Measurements from ENCODE around the gene HOXA9. TPM values are rescaled to one million over a fixed set of nuclear protein-coding genes. Genes with fewer than 3 reads are reported as not detected.

HOXA9 gene
- total and polyA plus RNA-seq, 2 of the 4 experiments (the other 2 are of a cell fraction), result 0.18 to 0.32 TPM

GRCh38 chr7:27132978-27133377, 32.4 kb downstream of the HOXA9 start:
- no peak overlapping the region for H2BK20ac ChIP-seq (ENCODE audit: low read depth, low read length)
- H3K4ac ChIP-seq (ENCODE audit: low read depth, low read length), result peak overlapping the region; percentile 70; the same call in 1 of the 2 replicates
- ChIA-PET CTCF (interaction anchor here (0.6 to 1.1 kb wide), 2 partner anchors 8 to 11 kb away, joined by 3 to 4 read pairs; no protein-coding TSS in a partner anchor), POLR2A (ENCODE audit: unreplicated experiment) (no interaction called here)
- H2AK5ac ChIP-seq (ENCODE audit: low read depth, low read length), result no peak overlapping the region
- ATAC-seq (ENCODE audit: low read depth) (no peak), DNase-seq (no peak)
- in situ Hi-C loops (cut with MboI; ENCODE audit: low sequenced_read_pairs), result no loop called here
- H3K79me1 ChIP-seq (ENCODE audit: low read depth in 1 of 2, low read length in 2 of 2), result peaks cover 24 to 45% of the 10 kb centered on the region in 2 experiments
- 0 out of 3 replicates have a peak overlapping the region, but pooled peaks have one; percentile 31 for H2BK15ac ChIP-seq (ENCODE audit: low read depth, low read length)
- BruUV-seq (replicated peaks), result no TSS peak
- intact Hi-C loops (cut with micrococcal nuclease), result loop anchor here (5.0 kb wide), 1 partner anchor 101 kb away; no protein-coding TSS in a partner anchor
- no peak overlapping the region; the same call in 1 of the 2 replicates for H4K91ac ChIP-seq (ENCODE audit: insufficient read depth, low read depth, low read length)
- no peak overlapping the region for H3K9ac ChIP-seq (ENCODE audit: low read depth, low read length)
- H4K5ac ChIP-seq (ENCODE audit: low read depth, low read length), result no peak overlapping the region
- dilution Hi-C loops (cut with HindIII; ENCODE audit: low sequenced_read_pairs, unreplicated experiment), result no loop called here
- no peak overlapping the region for H2AK9ac ChIP-seq (replicated peaks; ENCODE audit: low read depth, low read length, poor library complexity)
- H2BK120ac ChIP-seq (ENCODE audit: low read depth, low read length), result no peak overlapping the region
- H3K27ac ChIP-seq (ENCODE audit: insufficient read depth, low read length), result no peak overlapping the region
- peaks cover 11% of the 10 kb centered on the region for H3K9me1 ChIP-seq (ENCODE audit: insufficient read depth, low read length)
- H2BK5ac ChIP-seq (ENCODE audit: low read depth, low read length, poor library complexity, severe bottlenecking), result no peak overlapping the region
- H3K4me1 ChIP-seq (ENCODE audit: control insufficient read depth, insufficient read depth, low read length), result peaks cover 31% of the 10 kb centered on the region
- no peak overlapping the region for H3K56ac ChIP-seq (ENCODE audit: extremely low read depth, insufficient read depth, low read length)
- whole genome bisulfite sequencing, 2 experiments (ENCODE audit: extremely low coverage in 2 of 2, insufficient read length in 1 of 2), result 44% methylated on average over 3 of the region's 6 CpGs; no CpG with 5 or more reads in 1 of the 2 experiments
- H4K8ac ChIP-seq (ENCODE audit: low read depth in 2 of 2, low read length in 2 of 2), result 0 out of 4 replicates have a peak overlapping the region, but pooled peaks have one; percentile 7 to 21
- H4K20me1 ChIP-seq (ENCODE audit: insufficient read depth, low read length), result no peaks in the 10 kb centered on the region
- H3K36me3 ChIP-seq (ENCODE audit: control insufficient read depth, insufficient read depth, low read length), result peaks cover 3% of the 10 kb centered on the region; the same call in 1 of the 2 replicates
- peak overlapping the region; percentile 85; the same call in 1 of the 2 replicates for H3K23ac ChIP-seq (ENCODE audit: low read depth, low read length)
- peak overlapping the region; percentile 31; the same call in 1 of the 2 replicates for H3K18ac ChIP-seq (ENCODE audit: low read depth, low read length)
- no peak overlapping the region for H2AFZ ChIP-seq (replicated peaks; ENCODE audit: low read length, poor library complexity)
- no peaks in the 10 kb centered on the region for H3K9me3 ChIP-seq (ENCODE audit: control insufficient read depth, insufficient read depth, low read length)
- H3K4me3 ChIP-seq (ENCODE audit: insufficient read depth, low read depth, low read length), result no peak overlapping the region
- H3K27me3 ChIP-seq (ENCODE audit: control insufficient read depth, insufficient read depth, low read length), result no peaks in the 10 kb centered on the region
- H3K14ac ChIP-seq (replicated peaks; ENCODE audit: low read depth, low read length), result peak overlapping the region; percentile 57; the same call in 1 of the 2 replicates
- TF ChIP-seq MXI1 (IDR thresholded peaks at IDR 0.05; ENCODE audit: borderline replicate concordance, low read depth, low read length), result no peak
- TF ChIP-seq MAZ (IDR thresholded peaks at IDR 0.05; ENCODE audit: borderline replicate concordance, low read depth, low read length), result no peak
- TF ChIP-seq CHD1 (IDR thresholded peaks at IDR 0.05; ENCODE audit: low read depth, low read length), result no peak
- TF ChIP-seq USF2 (IDR thresholded peaks at IDR 0.05; ENCODE audit: low read depth, low read length), result no peak
- no peak for TF ChIP-seq SMC3 (IDR thresholded peaks at IDR 0.05; ENCODE audit: low read depth, low read length)
- no peak for TF ChIP-seq RCOR1 (IDR thresholded peaks at IDR 0.05; ENCODE audit: insufficient replicate concordance, low read length)
- TF ChIP-seq CTCF (conservative IDR thresholded peaks at IDR 0.05; ENCODE audit: low read depth, low read length), result no peak
- no peak for TF ChIP-seq CEBPB (IDR thresholded peaks at IDR 0.05; ENCODE audit: low read depth, low read length)
- no peak for TF ChIP-seq FOS (IDR thresholded peaks at IDR 0.05; ENCODE audit: low read depth, low read length)
- TF ChIP-seq MAFK (IDR thresholded peaks at IDR 0.05; ENCODE audit: low read depth, low read length), result no peak
- no peak for TF ChIP-seq BHLHE40 (IDR thresholded peaks at IDR 0.05; ENCODE audit: low read depth, low read length)
- no peak overlapping the region; the same call in 1 of the 2 replicates for H3K4me2 ChIP-seq (ENCODE audit: low read depth, low read length)

Measured in IMR-90 (cell line).